ENCODE results near the gene PIP5K1B.

Gene PIP5K1B

DNA sequence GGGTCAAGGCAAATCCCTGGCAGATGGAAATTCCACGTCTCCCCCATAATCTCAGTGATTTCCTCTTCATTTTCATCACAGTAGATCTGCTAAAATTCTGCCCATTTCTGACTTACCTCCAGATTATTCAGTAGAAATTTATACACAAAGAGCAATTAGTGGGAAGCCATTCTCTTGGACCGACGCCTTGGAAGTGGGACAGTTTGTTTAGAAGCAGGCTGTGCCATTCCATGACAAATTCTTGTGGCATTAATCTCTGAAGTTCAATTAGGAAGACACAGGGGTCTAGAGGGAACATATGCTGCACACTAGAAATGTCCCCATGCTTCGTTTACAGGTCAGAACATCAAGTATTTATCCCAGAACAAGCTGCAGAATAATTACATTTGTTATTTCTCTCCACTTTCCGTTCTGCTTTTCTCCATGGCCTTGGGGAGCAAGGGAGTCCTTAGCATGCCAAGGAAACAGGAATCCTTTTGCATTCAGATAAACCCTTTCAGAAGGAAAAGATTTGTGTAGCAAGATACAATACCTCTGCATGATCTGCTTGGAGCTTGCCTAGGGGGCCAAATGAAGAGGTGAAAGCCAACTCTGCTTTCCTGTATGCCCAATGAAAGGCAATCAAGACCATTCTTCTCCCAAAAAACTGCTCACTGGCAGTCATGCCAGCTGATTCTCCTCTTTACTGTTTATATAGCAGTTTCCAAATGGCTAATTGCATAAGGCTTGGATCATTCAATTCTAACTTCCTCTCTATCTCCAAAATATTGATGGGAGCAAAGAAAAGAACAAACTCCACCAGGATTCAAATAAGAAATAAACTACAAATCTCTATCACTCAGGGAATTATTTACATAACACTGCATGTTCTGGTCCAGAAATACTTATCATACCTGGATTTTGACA is 311.4 kb downstream of the PIP5K1B start:
- H3K9me3 ChIP-seq (ENCODE audit: low read length) = no peaks in the 10 kb centered on the region
- H3K27me3 ChIP-seq (ENCODE audit: insufficient read depth, low read length) = no peaks in the 10 kb centered on the region
- H3K36me3 ChIP-seq (ENCODE audit: insufficient read depth, low read length) = no peaks in the 10 kb centered on the region
- no peak overlapping the region for H3K9ac ChIP-seq (ENCODE audit: low read length)
- H3K4me3 ChIP-seq (ENCODE audit: low read depth, low read length, poor library complexity, severe bottlenecking) = no peak overlapping the region
- H3K79me2 ChIP-seq (ENCODE audit: insufficient read depth, low read length) = no peaks in the 10 kb centered on the region
- no peak for TF ChIP-seq CTCF (IDR thresholded peaks at IDR 0.05; ENCODE audit: low read length)
- no peak for TF ChIP-seq EZH2 (IDR thresholded peaks at IDR 0.05; ENCODE audit: borderline replicate concordance, low read length)
- no peaks in the 10 kb centered on the region for H3K4me1 ChIP-seq (ENCODE audit: insufficient read depth, low read length, severe bottlenecking)
- H3K27ac ChIP-seq (ENCODE audit: low read depth, low read length, poor library complexity, severe bottlenecking) = no peak overlapping the region
- no peak overlapping the region for H2AFZ ChIP-seq (ENCODE audit: low read length)
- no peaks in the 10 kb centered on the region for H4K20me1 ChIP-seq (ENCODE audit: insufficient read depth, low read length)
- no peaks in the 10 kb centered on the region for H3K9me2 ChIP-seq (ENCODE audit: low read depth, low read length)
- H3F3A ChIP-seq (ENCODE audit: insufficient read depth, low read length) = no peaks in the 10 kb centered on the region
- H3K4me2 ChIP-seq (ENCODE audit: low read length) = no peak overlapping the region

GRCh38 chr9:69018737-69019136 is 313.7 kb downstream of the PIP5K1B start:
- Histone ChIP-seq H3K9ac (ENCODE audit: low read length) (no peak overlapping the region), H3K79me2 (ENCODE audit: insufficient read depth, low read length) (no peaks in the 10 kb centered on the region), H3K36me3 (ENCODE audit: insufficient read depth, low read length) (no peaks in the 10 kb centered on the region), H2AFZ (ENCODE audit: low read length) (no peak overlapping the region), H3K27ac (ENCODE audit: low read depth, low read length, poor library complexity, severe bottlenecking) (no peak overlapping the region), H3K4me1 (ENCODE audit: insufficient read depth, low read length, severe bottlenecking) (no peaks in the 10 kb centered on the region), H3K4me2 (ENCODE audit: low read length) (no peak overlapping the region), H4K20me1 (ENCODE audit: insufficient read depth, low read length) (no peaks in the 10 kb centered on the region), H3F3A (ENCODE audit: insufficient read depth, low read length) (no peaks in the 10 kb centered on the region), H3K4me3 (ENCODE audit: low read depth, low read length, poor library complexity, severe bottlenecking) (no peak overlapping the region), H3K27me3 (ENCODE audit: insufficient read depth, low read length) (no peaks in the 10 kb centered on the region), H3K9me3 (ENCODE audit: low read length) (no peaks in the 10 kb centered on the region), H3K9me2 (ENCODE audit: low read depth, low read length) (no peaks in the 10 kb centered on the region)
- TF ChIP-seq EZH2 (IDR thresholded peaks at IDR 0.05; ENCODE audit: borderline replicate concordance, low read length) (no peak), CTCF (IDR thresholded peaks at IDR 0.05; ENCODE audit: low read length) (no peak)

DNA sequence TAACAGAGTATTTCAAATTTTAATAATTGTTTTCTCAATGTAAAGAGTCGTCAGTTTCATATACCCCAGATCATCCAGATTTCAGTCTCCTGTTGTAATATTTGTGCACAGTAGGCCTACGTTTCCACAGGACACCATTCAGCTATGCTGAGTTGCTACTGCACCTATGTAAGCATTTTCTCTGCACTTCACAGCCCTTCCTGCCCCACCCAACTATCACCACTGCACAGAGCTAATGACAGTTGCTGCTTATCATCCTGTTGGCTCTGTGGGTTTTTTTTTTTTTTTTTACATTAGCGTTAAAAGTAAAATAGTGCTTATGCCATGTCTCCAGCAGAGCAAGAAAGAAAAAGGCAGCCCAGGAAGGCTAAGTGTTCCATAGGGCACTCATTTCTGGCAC is 314.8 kb downstream of the PIP5K1B start:
- no peaks in the 10 kb centered on the region for H4K20me1 ChIP-seq (ENCODE audit: insufficient read depth, low read length)
- H3K9me3 ChIP-seq (ENCODE audit: low read length) = no peaks in the 10 kb centered on the region
- H3K27me3 ChIP-seq (ENCODE audit: insufficient read depth, low read length) = no peaks in the 10 kb centered on the region
- no peak for TF ChIP-seq EZH2 (IDR thresholded peaks at IDR 0.05; ENCODE audit: borderline replicate concordance, low read length)
- H3K4me1 ChIP-seq (ENCODE audit: insufficient read depth, low read length, severe bottlenecking) = no peaks in the 10 kb centered on the region
- no peak overlapping the region for H3K27ac ChIP-seq (ENCODE audit: low read depth, low read length, poor library complexity, severe bottlenecking)
- no peak overlapping the region for H3K4me2 ChIP-seq (ENCODE audit: low read length)
- H2AFZ ChIP-seq (ENCODE audit: low read length) = no peak overlapping the region
- no peak overlapping the region for H3K4me3 ChIP-seq (ENCODE audit: low read depth, low read length, poor library complexity, severe bottlenecking)
- no peak overlapping the region for H3K9ac ChIP-seq (ENCODE audit: low read length)
- H3K9me2 ChIP-seq (ENCODE audit: low read depth, low read length) = no peaks in the 10 kb centered on the region
- no peaks in the 10 kb centered on the region for H3F3A ChIP-seq (ENCODE audit: insufficient read depth, low read length)
- no peaks in the 10 kb centered on the region for H3K36me3 ChIP-seq (ENCODE audit: insufficient read depth, low read length)
- H3K79me2 ChIP-seq (ENCODE audit: insufficient read depth, low read length) = no peaks in the 10 kb centered on the region
